Amniotic epithelial cell (primary cell): Measurements from ENCODE around the gene ACSL5.
"Not testable (repeated sequence)": the region's sequence is repeated elsewhere in the genome, so short reads cannot be mapped to it uniquely, and the experiment has no call there.

Experiments
- DNase-seq: peaks from one replicate; pipeline ENCODE4 v3.0.0-alpha.2; 2010; ENCODE audit warnings: low read depth

Gene ACSL5

GRCh38 chr10:112349521-112350085 lies 24.3 kb upstream of the ACSL5 start:
- no peak for DNase-seq

- no peak for DNase-seq
Observed at GRCh38 chr10:112351146-112351545, 22.8 kb upstream of the ACSL5 start.

GRCh38 chr10:112352044-112352443 lies 21.9 kb upstream of the ACSL5 start:
- DNase-seq = no peak

GRCh38 chr10:112353046-112353445 lies 20.9 kb upstream of the ACSL5 start:
- no peak for DNase-seq

GRCh38 chr10:112356686-112357085 lies 17.2 kb upstream of the ACSL5 start:
- no peak for DNase-seq

- DNase-seq = no peak
Observed at GRCh38 chr10:112359606-112360307, 14.2 kb upstream of the ACSL5 start.

GRCh38 chr10:112360308-112361270 lies 13.3 kb upstream of the ACSL5 start:
- peak; percentile 47 for DNase-seq

GRCh38 chr10:112361951-112362751 lies 11.8 kb upstream of the ACSL5 start:
- peak; percentile 54 for DNase-seq

- DNase-seq = no peak
Observed at GRCh38 chr10:112362833-112363232, 11.1 kb upstream of the ACSL5 start.

- no peak for DNase-seq
Observed at GRCh38 chr10:112363696-112364688, 9.9 kb upstream of the ACSL5 start.

- no peak for DNase-seq
Observed at GRCh38 chr10:112365014-112365432, 8.9 kb upstream of the ACSL5 start.

- DNase-seq = no peak
Observed at GRCh38 chr10:112365451-112365850, 8.5 kb upstream of the ACSL5 start.

GRCh38 chr10:112366992-112367391 lies 6.9 kb upstream of the ACSL5 start:
- peak; percentile 12 for DNase-seq

GRCh38 chr10:112367516-112367915 lies 6.4 kb upstream of the ACSL5 start:
- DNase-seq = no peak

- DNase-seq = no peak
Observed at GRCh38 chr10:112369495-112370423, 4.2 kb upstream of the ACSL5 start.

GRCh38 chr10:112370424-112370819 lies 3.5 kb upstream of the ACSL5 start:
- DNase-seq = no peak

- not testable (repeated sequence) for DNase-seq
Observed at GRCh38 chr10:112371326-112371725, 2.6 kb upstream of the ACSL5 start.

- DNase-seq = not testable (repeated sequence)
Observed at GRCh38 chr10:112372182-112372810, 1.6 kb upstream of the ACSL5 start.
